Activated CD8-positive, alpha-beta memory T cell treated with anti-CD3 and anti-CD28 coated beads, Interleukin-2, amount 10 ng/mL, durations not matched to agents 7 days and 5 days (primary cell): ENCODE results near the gene GZF1. TPM values are rescaled to one million over a fixed set of nuclear protein-coding genes. Genes with fewer than 3 reads are reported as not detected.
A peak's percentile ranks its signal among the peaks of the same experiment; 100 is the strongest.

ENCODE experiments used
- ATAC-seq: fragments of 150-1000 bp; cut with Tn5 transposase; one replicate; pipeline ENCODE4 v1.10.0; 2021; ENCODE audit warnings: moderate library complexity
- CTCF ChIA-PET: fragments of 350-600 bp; sonication (Branson Sonifier 250); formaldehyde crosslinking; loops from one replicate; lab custom pipeline; 2021; ENCODE audit warnings: antibody characterized with exemption; lab: Charles Lee
- DNase-seq: peaks from one replicate; pipeline ENCODE4 v3.0.0-alpha.2; 2020
- H3K27ac Mint-ChIP-seq: one replicate; pipeline ENCODE4 v1.8.0; 2021; ENCODE audit warnings: mild to moderate bottlenecking, mixed read lengths
- H3K27me3 Mint-ChIP-seq: one replicate; pipeline ENCODE4 v1.8.0; 2021; ENCODE audit warnings: mixed read lengths
- H3K36me3 Mint-ChIP-seq: one replicate; pipeline ENCODE4 v1.8.0; 2021; ENCODE audit warnings: mild to moderate bottlenecking, mixed read lengths
- H3K4me1 Mint-ChIP-seq: one replicate; pipeline ENCODE4 v1.8.0; 2021; ENCODE audit warnings: mixed read lengths
- H3K4me3 Mint-ChIP-seq: one replicate; pipeline ENCODE4 v1.8.0; 2021; ENCODE audit warnings: mild to moderate bottlenecking, moderate library complexity, mixed read lengths
- H3K9me3 Mint-ChIP-seq: one replicate; pipeline ENCODE4 v1.8.0; 2022; ENCODE audit warnings: low read depth, mixed read lengths
- total RNA-seq, 2 experiments: library from RNA; stranded (reverse); gene quantifications; one replicate each; pipeline ENCODE4 v1.2.3, GENCODE V29; 2021

GZF1 gene
- total RNA-seq, 2 experiments from 2014 or later, result 10.2 to 14.4 TPM

- H3K4me3 Mint-ChIP-seq, result no peak overlapping the region
- H3K36me3 Mint-ChIP-seq, result peaks cover 64% of the 10 kb centered on the region
- H3K4me1 Mint-ChIP-seq, result peaks cover 9% of the 10 kb centered on the region
- H3K27ac Mint-ChIP-seq, result no peak overlapping the region
- DNase-seq (no peak), ATAC-seq (no peak)
- H3K9me3 Mint-ChIP-seq, result peaks cover 3% of the 10 kb centered on the region
- CTCF ChIA-PET, result interaction anchor here (0.6 to 2.3 kb wide), 2 partner anchors 9 to 31 kb away, joined by 3 to 7 read pairs; partner anchors contain the start of gene NAPB
- H3K27me3 Mint-ChIP-seq, result no peaks in the 10 kb centered on the region
Observed at GRCh38 chr20:23390091-23390774, 28.3 kb downstream of the GZF1 start.

DNA sequence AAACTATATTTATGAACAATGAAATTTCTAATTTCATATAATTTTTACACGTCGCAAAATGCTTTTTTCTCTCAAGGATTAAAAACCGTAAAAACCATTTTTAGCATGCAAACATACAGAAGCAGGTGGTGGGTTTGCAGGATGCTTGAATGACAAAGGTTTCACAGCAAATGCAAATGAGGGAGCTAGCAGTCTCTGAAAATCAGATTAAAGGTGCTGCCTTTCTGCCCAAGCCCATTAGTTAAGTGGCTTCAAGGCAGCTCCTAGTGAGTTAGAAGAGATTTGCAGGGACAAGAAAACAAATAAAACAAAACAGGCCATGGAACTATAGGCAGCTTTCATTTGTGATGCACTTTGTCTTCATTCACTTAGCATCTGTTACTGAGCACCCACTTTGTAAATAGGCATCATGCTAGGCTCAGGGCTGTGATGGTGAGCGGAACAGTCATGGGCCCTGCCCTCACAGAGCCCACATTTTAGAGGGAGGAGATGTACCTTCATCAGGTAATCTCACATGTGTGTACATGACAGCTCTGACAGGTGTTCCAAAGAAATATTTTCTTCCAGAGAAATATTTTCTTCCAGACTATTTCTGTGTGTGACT is 29.8 kb downstream of the GZF1 start:
- Mint-ChIP-seq H3K4me1 (peaks cover 8% of the 10 kb centered on the region), H3K27ac (no peak overlapping the region), H3K4me3 (no peak overlapping the region), H3K27me3 (no peaks in the 10 kb centered on the region), H3K9me3 (no peaks in the 10 kb centered on the region), H3K36me3 (peaks cover 54% of the 10 kb centered on the region)
- CTCF ChIA-PET, result interaction anchor here (2.3 kb wide), 1 partner anchor 30 kb away, joined by 7 read pairs; the partner anchor contains the start of gene NAPB
- no peak for ATAC-seq
- no peak for DNase-seq

- ATAC-seq (no peak), DNase-seq (no peak)
- peaks cover 29% of the 10 kb centered on the region for H3K4me1 Mint-ChIP-seq
- no peaks in the 10 kb centered on the region for H3K9me3 Mint-ChIP-seq
- peak overlapping the region; percentile 33 for H3K27ac Mint-ChIP-seq
- H3K27me3 Mint-ChIP-seq, result no peaks in the 10 kb centered on the region
- peaks cover 43% of the 10 kb centered on the region for H3K36me3 Mint-ChIP-seq
- H3K4me3 Mint-ChIP-seq, result no peak overlapping the region
- CTCF ChIA-PET, result no interaction called here
Observed at GRCh38 chr20:23393996-23394775, 32.2 kb downstream of the GZF1 start.

- CTCF ChIA-PET, result interaction anchor here (1.2 to 2.7 kb wide), 2 partner anchors 22 to 47 kb away, joined by 3 to 9 read pairs; no protein-coding TSS in a partner anchor
- H3K27me3 Mint-ChIP-seq, result no peaks in the 10 kb centered on the region
- H3K27ac Mint-ChIP-seq, result peak overlapping the region; percentile 57
- H3K9me3 Mint-ChIP-seq, result no peaks in the 10 kb centered on the region
- no peak for DNase-seq
- peaks cover 51% of the 10 kb centered on the region for H3K36me3 Mint-ChIP-seq
- no peak for ATAC-seq
- peaks cover 49% of the 10 kb centered on the region for H3K4me1 Mint-ChIP-seq
- H3K4me3 Mint-ChIP-seq, result no peak overlapping the region
Observed at GRCh38 chr20:23396950-23397627, 35.1 kb downstream of the GZF1 start.

DNA sequence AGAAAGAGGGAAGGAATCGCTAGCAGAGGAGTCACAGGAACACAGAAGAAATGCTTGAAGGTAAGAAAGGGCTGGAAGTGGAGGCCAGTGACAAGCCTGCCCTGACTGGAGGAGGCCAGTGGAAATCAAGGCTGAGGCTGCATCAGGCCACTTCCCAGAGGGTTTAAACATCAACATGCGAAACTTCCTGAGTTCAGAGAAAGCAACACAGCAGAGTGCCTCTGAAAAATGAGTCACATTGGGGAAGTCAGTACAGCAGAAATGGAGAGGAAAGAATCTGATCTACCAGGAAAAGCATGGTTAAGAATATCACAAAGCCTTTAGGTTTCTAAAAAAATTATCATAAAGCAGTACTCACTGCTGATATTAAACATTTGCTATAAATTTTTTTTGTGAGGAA is 36.0 kb downstream of the GZF1 start:
- peaks cover 55% of the 10 kb centered on the region for H3K4me1 Mint-ChIP-seq
- DNase-seq (peak; percentile 45), ATAC-seq (peak; percentile 43)
- no peaks in the 10 kb centered on the region for H3K27me3 Mint-ChIP-seq
- peaks cover 49% of the 10 kb centered on the region for H3K36me3 Mint-ChIP-seq
- peak overlapping the region; percentile 57 for H3K4me3 Mint-ChIP-seq
- CTCF ChIA-PET, result interaction anchor here (2.7 kb wide), 1 partner anchor 22 kb away, joined by 9 read pairs; no protein-coding TSS in a partner anchor
- H3K27ac Mint-ChIP-seq, result peak overlapping the region; percentile 78
- H3K9me3 Mint-ChIP-seq, result no peaks in the 10 kb centered on the region

GRCh38 chr20:23399568-23400241 is 37.7 kb downstream of the GZF1 start:
- peak; percentile 90 for ATAC-seq
- Mint-ChIP-seq H3K36me3 (peaks cover 36% of the 10 kb centered on the region), H3K27ac (peak overlapping the region; percentile 74), H3K4me3 (peak overlapping the region; percentile 14), H3K9me3 (no peaks in the 10 kb centered on the region), H3K4me1 (peaks cover 63% of the 10 kb centered on the region), H3K27me3 (no peaks in the 10 kb centered on the region)
- DNase-seq, result peak; percentile 59
- CTCF ChIA-PET, result interaction anchor here (1.1 to 3.3 kb wide), 7 partner anchors 10 to 207 kb away, joined by 3 to 18 read pairs (median 3); partner anchors contain the start of gene NAPB

- Mint-ChIP-seq H3K4me3 (no peak overlapping the region), H3K9me3 (no peaks in the 10 kb centered on the region), H3K36me3 (peaks cover 34% of the 10 kb centered on the region), H3K4me1 (peaks cover 65% of the 10 kb centered on the region), H3K27ac (no peak overlapping the region), H3K27me3 (no peaks in the 10 kb centered on the region)
- CTCF ChIA-PET, result interaction anchor here (3.3 kb wide), 1 partner anchor 15 kb away, joined by 18 read pairs; no protein-coding TSS in a partner anchor
- no peak for ATAC-seq
- no peak for DNase-seq
Observed at GRCh38 chr20:23401051-23401450, 39.1 kb downstream of the GZF1 start.

GRCh38 chr20:23403751-23404150 is 41.8 kb downstream of the GZF1 start:
- Mint-ChIP-seq H3K4me1 (peaks cover 68% of the 10 kb centered on the region), H3K9me3 (no peaks in the 10 kb centered on the region), H3K36me3 (peaks cover 26% of the 10 kb centered on the region), H3K27me3 (no peaks in the 10 kb centered on the region), H3K27ac (no peak overlapping the region), H3K4me3 (no peak overlapping the region)
- ATAC-seq (no peak), DNase-seq (no peak)
- CTCF ChIA-PET, result interaction anchor here (1.4 kb wide), 1 partner anchor 16 kb away, joined by 4 read pairs; no protein-coding TSS in a partner anchor

DNA sequence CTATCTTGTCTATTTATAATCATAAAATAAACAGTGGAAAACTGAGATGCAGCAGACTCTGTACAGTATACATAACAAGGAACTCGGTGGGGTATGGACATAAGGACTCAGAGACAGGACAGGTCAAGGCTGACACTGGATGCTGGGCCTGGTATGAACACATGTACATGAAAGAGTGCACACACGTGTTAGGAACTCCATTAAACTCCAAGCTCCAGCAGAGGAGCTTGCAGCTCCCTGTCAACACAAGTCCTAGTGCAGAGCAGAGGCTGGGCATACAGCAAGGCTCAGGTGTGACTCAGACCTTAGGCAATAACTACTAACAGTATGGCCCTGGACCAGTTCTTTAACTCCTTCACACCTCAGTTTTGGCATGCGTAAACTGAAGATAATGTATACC is 42.2 kb downstream of the GZF1 start:
- Mint-ChIP-seq H3K36me3 (peaks cover 23% of the 10 kb centered on the region), H3K27ac (no peak overlapping the region), H3K4me3 (no peak overlapping the region), H3K27me3 (no peaks in the 10 kb centered on the region), H3K9me3 (no peaks in the 10 kb centered on the region), H3K4me1 (peaks cover 67% of the 10 kb centered on the region)
- ATAC-seq, result no peak
- CTCF ChIA-PET, result interaction anchor here (1.4 kb wide), 1 partner anchor 15 kb away, joined by 4 read pairs; no protein-coding TSS in a partner anchor
- no peak for DNase-seq

DNA sequence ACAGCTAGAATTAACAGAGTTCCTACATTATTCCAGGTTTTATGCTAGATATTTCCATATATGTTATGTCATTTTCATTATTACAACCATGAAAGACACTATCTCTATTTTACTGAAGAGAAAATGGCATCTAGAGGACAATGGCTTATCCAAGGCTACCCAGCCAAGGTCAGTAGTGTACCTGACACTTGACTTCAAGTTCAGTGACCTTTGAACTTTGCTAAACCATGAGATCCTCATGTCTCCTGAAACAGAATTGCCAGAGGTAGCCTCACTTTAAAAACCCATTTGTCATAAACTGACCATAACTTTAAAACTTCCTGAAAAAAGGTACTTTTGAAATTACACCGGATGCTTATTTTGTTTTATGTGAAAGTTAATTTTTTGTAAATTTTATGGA is 44.9 kb downstream of the GZF1 start:
- CTCF ChIA-PET, result no interaction called here
- no peak overlapping the region for H3K27ac Mint-ChIP-seq
- H3K36me3 Mint-ChIP-seq, result peaks cover 9% of the 10 kb centered on the region
- ATAC-seq (no peak), DNase-seq (no peak)
- peaks cover 54% of the 10 kb centered on the region for H3K4me1 Mint-ChIP-seq
- no peaks in the 10 kb centered on the region for H3K27me3 Mint-ChIP-seq
- H3K4me3 Mint-ChIP-seq, result no peak overlapping the region
- H3K9me3 Mint-ChIP-seq, result no peaks in the 10 kb centered on the region

DNA sequence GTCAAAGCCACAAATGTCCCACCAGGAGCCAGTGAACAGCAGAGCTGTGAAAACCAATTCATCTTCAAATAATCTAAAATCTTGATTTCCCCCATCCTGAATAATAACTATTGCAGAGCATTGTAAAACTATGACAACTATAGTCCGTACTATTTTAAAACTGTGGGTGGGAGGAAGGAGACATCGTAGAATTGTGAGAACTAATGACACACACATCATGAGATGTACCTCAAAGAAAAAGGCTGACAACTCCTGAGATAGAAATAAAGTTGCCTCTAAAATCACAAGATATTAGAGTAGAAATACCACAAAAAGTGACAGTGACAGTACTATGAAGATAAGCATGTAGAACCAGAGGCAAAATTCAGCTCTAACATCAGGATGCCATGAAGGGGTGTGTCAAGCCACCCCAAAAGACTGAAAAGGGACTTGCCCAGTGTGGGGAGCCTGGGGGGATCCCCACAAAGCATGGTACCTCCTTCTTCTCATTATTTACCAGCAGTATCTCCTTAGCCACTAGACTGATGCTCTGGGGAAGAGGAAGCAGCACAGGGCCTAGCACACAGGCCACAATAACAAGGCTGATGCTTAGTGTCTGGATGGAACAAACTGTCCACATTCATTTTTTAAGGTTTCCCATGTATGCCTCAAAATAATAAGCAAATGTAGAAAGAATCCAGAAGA is 45.9 kb downstream of the GZF1 start:
- no peaks in the 10 kb centered on the region for H3K9me3 Mint-ChIP-seq
- CTCF ChIA-PET, result no interaction called here

GRCh38 chr20:23408957-23409356 is 47.0 kb downstream of the GZF1 start:
- Mint-ChIP-seq H3K4me3 (no peak overlapping the region), H3K27ac (no peak overlapping the region), H3K9me3 (no peaks in the 10 kb centered on the region), H3K27me3 (no peaks in the 10 kb centered on the region), H3K36me3 (peaks cover 9% of the 10 kb centered on the region), H3K4me1 (peaks cover 41% of the 10 kb centered on the region)
- CTCF ChIA-PET, result interaction anchor here (1.0 kb wide), 1 partner anchor 33 kb away, joined by 3 read pairs; no protein-coding TSS in a partner anchor
- DNase-seq (no peak), ATAC-seq (no peak)

More for the DNA sequence above, 45.9 kb downstream of the GZF1 start:
- ATAC-seq, result peak; percentile 97
- Mint-ChIP-seq H3K27ac (peak overlapping the region; percentile 58), H3K27me3 (no peaks in the 10 kb centered on the region), H3K4me1 (peaks cover 46% of the 10 kb centered on the region), H3K36me3 (peaks cover 6% of the 10 kb centered on the region), H3K4me3 (no peak overlapping the region)
- DNase-seq, result peak; percentile 56
